Left forelimb (tissue), 1 donor: ENCODE results near the gene LRRC10B.

Experiments
- DNase-seq: peaks from one replicate; pipeline ENCODE4 v3.0.0-alpha.2; 2018; ENCODE audit warnings: low spot score

LRRC10B gene

GRCh38 chr11:61531044-61531443 lies 22.5 kb downstream of the LRRC10B start:
- no peak for DNase-seq

- DNase-seq: no peak
Observed at GRCh38 chr11:61532134-61533038, 23.8 kb downstream of the LRRC10B start.

DNA sequence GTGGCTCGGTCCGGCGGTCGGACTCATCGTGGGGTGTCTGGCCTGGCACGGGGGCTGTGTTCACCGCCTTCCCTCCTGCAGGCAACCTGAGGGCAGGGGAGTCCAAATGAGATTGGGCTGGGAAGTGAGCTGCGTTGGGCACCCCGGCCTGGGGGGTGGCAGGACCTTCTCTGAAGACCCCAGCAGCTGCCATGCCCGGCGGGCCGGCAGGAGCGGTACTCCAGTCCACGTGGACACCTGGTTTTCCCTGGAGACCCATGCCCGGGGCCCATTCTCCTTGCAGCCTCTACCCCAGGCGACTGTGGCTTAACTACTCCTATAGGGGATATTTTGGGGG lies 24.5 kb downstream of the LRRC10B start:
- DNase-seq: no peak

- DNase-seq: no peak
Observed at GRCh38 chr11:61533401-61533800, 24.9 kb downstream of the LRRC10B start.

DNA sequence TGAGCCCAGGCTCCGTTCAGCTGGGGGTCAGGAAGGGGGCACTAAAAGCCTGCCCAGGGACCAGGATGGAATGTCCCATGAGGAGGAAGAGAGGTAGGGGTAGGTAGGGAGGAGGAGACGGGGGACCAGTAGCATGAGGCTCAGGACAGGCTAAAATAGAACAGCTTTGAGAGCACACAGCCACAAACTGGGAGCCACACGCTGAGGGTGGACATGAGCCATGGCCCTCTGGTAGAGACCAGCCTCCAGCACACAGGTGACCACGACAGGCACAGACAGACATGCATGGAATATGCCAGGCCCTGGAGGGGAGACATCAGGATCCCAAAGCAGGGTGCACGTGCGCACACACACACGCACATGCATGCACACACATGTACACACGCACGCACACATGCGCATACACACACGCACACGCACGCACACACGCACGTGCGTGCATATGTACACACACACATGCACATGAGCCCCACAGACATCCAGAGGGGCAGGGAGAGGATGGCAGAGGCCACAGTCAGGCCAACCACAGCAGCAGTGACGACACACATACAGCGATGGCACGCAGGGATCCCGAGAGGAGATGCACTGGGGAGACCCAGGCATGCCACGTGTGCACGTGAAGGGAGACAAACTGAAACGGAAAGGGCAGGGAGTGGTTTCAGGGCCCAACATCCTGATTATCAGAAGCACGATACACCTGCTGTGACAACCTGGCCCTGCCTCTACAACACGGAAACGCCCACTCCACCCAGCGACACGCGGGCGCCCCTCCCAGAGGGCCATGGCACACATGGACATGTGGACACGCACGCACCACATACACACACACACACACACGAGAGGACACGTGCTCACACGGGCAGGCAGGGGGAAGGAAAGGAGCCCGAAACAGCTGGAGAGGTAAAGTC lies 25.7 kb downstream of the LRRC10B start:
- DNase-seq: no peak

DNA sequence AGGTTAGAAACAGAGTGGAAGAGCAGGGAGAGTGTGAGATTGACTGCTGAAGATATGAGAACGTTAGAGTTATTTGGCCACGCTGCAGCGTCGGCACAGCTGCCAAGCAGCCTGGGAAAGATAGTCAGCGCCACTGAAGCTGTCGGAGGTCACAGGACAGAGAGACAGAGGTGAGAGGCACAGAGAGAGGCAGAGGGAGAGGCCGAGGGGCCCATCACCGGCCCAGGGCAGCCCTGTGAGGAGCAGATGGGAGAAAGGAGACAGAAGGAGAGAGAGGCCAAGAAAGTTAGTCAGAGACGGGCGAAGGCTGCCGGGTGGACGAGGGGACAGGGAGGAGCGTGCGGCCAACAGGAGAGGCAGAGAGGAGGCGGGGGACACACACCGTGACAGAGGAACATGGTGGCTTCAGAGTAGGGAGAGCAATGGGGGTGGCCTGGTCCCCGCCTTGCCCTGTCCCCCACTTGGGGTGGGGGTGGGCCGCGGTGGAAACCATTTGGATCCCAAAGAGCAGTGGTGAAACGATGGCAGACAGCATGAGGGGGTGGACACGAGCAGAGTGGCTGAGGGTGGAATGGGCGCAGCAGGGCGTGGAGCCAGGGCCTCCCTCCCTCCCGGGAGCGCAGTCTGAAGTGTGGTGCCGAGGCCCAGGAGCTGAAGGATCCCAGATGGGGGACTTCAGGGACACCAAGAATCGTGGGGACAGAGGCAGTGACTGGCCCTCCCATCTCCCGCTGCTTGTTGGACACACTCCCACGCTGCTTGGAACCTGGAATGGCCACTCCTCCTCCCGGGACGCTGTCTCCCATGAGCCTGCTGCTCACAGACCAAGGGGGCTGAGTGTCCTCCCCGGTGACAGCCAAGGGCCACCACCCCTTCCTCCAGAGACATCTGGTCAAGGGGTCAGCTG lies 26.6 kb downstream of the LRRC10B start:
- DNase-seq: no peak

DNA sequence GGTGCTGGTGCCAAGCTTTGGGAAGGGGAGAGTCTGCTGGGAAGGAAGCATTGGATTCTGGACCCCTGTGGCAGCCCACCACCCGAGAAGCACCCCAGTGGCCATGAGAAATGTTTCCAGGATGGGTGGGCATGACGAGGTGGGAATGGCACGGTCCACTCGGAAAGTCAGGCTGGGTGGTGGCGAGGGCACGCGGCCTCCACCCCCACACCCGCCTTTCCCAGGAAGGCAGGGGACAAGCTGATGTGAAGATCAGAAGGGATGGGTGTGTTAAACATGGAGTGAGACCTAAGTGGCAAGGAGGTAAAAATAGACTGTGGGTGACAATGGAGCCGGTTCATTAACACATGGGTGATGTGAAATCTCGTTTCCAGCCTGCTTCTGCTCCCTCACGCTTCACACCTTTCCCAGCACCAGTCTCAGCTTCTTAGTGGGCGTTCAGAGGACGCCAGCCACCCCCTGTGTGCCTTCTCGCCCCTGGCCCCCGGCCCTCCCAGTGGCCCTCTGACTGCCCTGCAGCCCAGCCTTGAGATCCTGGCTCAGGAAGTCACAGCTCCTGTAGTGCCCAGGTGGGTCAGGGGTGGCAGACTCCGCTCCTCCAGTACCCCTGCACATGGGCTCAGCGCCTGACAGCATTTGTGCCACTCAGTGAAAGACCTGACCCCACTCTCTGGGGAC lies 27.6 kb downstream of the LRRC10B start:
- no peak for DNase-seq

GRCh38 chr11:61536676-61537270 lies 28.2 kb downstream of the LRRC10B start:
- no peak for DNase-seq

DNA sequence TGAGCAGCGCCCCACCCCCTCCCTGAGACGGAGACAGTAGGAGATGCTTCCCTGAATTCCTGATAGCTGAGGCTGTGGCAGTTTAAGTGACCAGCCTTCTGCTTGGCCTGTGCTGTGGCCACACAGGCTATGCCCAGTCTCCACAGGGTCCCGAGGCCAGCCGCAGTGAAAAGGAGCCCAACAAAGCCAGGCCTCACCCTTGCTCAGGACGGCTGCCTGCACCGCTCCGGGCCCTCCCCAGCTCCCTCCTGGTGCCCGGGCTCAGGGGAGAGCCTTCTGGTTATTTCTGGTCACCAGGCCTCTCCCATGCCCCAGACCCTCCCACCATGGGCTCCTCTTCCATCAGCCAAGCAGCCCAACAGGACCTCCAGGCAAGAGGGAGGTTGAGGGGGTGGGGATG lies 28.8 kb downstream of the LRRC10B start:
- DNase-seq: no peak

GRCh38 chr11:61538636-61538961 lies 30.1 kb downstream of the LRRC10B start:
- no peak for DNase-seq

- DNase-seq: no peak
Observed at GRCh38 chr11:61539006-61539405, 30.5 kb downstream of the LRRC10B start.

DNA sequence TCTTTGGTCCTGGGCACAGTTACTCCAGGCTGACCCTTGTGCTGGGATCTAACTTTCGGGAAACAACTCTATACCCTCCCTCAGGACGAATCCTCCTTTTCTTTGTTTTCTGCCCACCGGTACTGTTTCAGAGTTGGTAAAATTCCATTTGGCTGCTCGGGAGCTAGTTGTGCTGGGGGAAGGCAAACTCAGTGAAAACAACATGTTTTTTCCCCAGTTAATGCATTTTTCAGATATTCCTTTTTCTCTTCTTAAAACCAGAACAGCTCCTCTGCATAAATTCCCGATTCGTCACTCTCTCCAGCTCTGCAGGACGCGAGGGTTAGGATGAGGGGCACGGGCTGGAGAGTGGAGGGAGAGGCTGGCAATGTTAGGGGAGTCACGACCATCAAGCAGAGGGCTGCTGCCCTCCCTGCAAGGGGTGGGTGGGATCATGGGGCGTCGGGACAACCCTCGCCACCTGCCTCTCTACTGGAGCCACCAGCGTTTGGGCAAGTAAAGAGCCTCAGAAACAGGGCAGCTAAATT lies 31.3 kb downstream of the LRRC10B start:
- no peak for DNase-seq

DNA sequence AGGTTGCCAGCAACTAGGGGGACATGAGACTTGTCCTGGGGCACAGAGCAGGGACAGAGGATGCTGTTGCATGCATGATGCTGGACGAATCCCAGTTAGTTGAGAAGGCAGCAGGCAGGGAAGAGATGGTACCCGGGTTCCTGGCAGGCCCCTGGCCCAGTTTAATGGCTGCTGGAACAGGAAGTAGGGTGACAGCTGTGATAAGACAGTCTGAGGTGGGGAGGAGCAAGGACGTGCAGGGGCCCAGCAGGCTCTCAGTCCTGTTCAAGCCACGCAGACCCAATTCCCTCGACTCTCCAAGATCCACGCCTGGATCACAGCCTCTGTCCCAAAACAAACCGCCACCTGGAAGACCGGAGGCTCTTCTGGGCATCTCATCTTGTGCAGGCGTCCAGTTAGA lies 32.0 kb downstream of the LRRC10B start:
- DNase-seq: no peak

DNA sequence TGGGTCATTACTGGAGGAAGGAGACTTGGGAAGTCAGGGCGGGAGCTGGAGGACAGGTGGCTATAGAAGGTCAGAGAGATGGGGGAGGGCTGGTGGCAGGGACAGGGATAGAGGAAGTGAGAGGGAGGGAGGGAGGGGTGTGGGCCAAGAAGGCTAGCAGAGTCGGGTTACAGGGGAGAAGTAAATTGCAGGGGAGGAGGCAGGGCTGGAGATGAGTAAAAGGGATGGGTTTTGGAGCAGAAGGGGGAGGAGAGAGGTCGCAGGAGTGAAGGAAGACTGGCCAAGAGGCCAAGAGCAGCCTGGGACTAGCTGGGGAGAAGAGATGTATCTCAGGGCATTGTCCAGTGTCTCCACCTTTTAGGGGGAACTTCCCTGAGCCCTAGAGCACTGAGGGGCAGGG lies 33.0 kb downstream of the LRRC10B start:
- no peak for DNase-seq

- DNase-seq: no peak
Observed at GRCh38 chr11:61542024-61542461, 33.5 kb downstream of the LRRC10B start.

DNA sequence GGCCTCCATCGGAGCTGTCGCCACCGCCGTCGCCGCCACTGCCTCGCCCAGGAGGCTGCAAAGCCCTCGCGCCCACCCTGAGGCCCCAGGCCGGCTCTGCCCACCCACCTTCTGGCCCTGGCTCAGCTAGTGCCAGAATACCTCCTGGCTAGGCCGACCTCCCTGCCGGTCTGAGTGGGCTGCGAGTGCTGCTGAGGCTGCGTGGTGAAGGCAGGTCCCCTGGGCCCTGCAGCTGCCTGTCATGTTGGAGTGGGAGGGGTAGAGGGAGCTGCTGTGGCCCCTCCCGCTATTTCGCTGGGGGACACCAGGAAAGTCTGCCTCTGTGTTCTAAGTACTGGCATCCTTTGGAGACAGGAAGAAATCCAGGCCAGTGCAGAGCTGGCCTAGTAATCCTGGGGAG lies 34.2 kb downstream of the LRRC10B start:
- DNase-seq: no peak

GRCh38 chr11:61543606-61544306 lies 35.2 kb downstream of the LRRC10B start:
- DNase-seq: no peak

DNA sequence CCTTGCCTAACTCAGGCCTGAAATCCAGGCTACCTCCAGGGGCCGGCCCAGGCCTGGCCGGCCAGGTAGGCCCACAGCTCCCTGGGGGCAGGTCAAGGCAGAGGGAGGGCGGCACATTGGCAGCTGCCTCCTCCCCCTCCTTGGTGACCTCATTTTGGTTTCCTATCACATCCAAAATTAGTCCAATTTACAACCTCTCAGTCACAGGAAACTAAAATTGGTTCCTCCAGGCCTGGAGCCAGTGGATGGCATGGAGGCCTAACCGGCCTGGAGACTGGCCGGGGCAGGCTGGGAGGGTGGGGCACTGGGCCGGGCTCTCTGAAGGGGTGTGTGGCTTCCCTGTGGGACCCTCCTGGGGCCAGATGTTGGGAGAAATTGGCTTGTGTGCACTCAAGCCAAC lies 35.9 kb downstream of the LRRC10B start:
- no peak for DNase-seq

GRCh38 chr11:61545341-61545740 lies 36.8 kb downstream of the LRRC10B start:
- DNase-seq: no peak

DNA sequence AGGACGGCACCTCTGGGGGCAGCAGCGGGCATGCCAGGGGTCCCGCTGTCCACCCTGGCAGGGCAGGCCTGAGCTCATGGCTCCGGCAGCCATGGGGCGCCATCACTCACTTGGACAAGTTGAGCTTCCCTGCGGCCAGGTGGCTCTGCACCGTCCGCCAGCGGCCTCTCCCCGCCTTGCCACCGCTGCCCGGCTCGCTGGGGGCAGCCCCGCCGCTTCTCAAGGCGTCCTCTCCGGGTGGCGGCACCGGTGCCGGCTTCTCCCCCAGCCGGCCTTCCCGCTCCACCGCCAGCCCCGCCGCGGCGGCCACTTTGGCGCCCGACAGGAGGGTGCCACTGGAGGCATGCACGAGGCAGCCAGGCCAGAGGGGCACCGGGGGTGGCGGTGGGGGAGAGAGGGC lies 37.4 kb downstream of the LRRC10B start:
- no peak for DNase-seq
